Gastrocnemius medialis (tissue), 4 donors: Measurements from ENCODE around the gene CAMK1G.

Experiments used
- CTCF ChIP-seq, 5 experiments: fragments of 450-650 bp in 3 of 5; fragments of 200-600 bp in 2 of 5; sonication (generic) in 2 of 5; IDR thresholded peaks in 4 of 5; conservative IDR thresholded peaks in 1 of 5; 1 replicate in 4 of 5; 2 replicates in 1 of 5; pipeline ENCODE4 v1.5.1; 2016 to 2019; ENCODE audit warnings: antibody characterized with exemption in 5 of 5, mild to moderate bottlenecking in 3 of 5, moderate library complexity in 3 of 5
- POLR2A ChIP-seq, 2 donors: fragments of 450-650 bp; IDR thresholded peaks; one replicate each; pipeline ENCODE4 v1.6.1; 2017; ENCODE audit warnings: antibody characterized with exemption in 2 of 2, mild to moderate bottlenecking in 2 of 2, moderate library complexity in 2 of 2

- TF ChIP-seq CTCF (IDR thresholded peaks at IDR 0.05 in 4 of 5, conservative IDR thresholded peaks at IDR 0.05 in 1 of 5), result no peak
- no peak for TF ChIP-seq POLR2A (IDR thresholded peaks at IDR 0.05)
These were observed 37.8 kb downstream of the CAMK1G start for GRCh38 chr1:209621286-209621685.
